ENCODE results near the gene NUP43.
"Not testable (repeated sequence)": the region's sequence is repeated elsewhere in the genome, so short reads cannot be mapped to it uniquely, and the experiment has no call there.

Gene NUP43

GRCh38 chr6:149683256-149683859 is 63.0 kb downstream of the NUP43 start:
- no peak for DNase-seq

DNA sequence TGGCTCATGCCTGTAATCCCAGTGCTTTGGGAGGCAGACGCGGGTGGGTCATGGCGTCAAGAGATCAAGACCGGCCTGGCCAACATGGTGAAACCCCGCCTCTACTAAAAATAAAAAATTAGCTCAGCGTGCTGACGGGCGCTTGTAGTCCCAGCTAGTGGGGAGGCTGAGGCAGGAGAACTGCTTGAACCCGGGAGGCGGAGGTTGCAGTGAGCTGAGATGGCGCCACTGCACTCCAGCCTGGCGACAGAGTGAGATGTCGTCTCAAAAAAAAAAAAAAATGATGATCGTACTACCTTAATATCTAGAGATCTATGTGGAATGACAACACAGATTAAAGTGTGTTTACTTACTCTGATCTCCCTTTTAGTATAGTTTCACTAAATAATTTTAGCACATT is 64.5 kb downstream of the NUP43 start:
- not testable (repeated sequence) for DNase-seq

DNA sequence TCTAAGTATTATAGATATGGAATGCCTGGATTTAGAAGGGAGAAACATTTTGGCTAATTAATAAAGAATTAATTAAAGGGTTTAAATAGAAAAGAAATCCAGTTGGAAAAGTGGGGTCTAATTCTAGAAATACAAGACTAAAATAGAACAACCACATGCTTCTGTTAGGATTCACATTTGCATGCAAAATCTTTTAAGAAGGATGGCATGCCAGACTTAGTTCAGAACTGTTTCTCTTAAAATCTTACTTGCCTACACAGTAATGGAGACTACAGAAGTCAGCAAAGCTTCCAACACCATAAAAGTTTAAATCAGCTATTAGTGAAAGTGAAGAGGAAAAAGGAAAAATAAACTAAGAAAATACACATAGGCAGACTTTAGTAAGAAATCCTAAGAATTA is 65.1 kb downstream of the NUP43 start:
- no peak for DNase-seq

GRCh38 chr6:149680503-149680902 is 65.8 kb downstream of the NUP43 start:
- peak in 1 of 2 experiments; percentile 4 for DNase-seq

Measured in NCI-H526 (cell line).